K562 treated with DMSO at 1 percent for 48 hours (cell line): Measurements from ENCODE around the gene SPAG7. TPM values are rescaled to one million over a fixed set of nuclear protein-coding genes. Genes with fewer than 3 reads are reported as not detected.

ENCODE experiments used
- total RNA-seq: library from RNA; unstranded; fragments of 300-600 nt; gene quantifications from 2 replicates; pipeline ENCODE4 v1.2.3, GENCODE V29; 2022; ENCODE audit warnings: low replicate concordance; ENCODE audit errors: extremely low read depth

Gene SPAG7
- total RNA-seq = not detected in 2 replicates

DNA sequence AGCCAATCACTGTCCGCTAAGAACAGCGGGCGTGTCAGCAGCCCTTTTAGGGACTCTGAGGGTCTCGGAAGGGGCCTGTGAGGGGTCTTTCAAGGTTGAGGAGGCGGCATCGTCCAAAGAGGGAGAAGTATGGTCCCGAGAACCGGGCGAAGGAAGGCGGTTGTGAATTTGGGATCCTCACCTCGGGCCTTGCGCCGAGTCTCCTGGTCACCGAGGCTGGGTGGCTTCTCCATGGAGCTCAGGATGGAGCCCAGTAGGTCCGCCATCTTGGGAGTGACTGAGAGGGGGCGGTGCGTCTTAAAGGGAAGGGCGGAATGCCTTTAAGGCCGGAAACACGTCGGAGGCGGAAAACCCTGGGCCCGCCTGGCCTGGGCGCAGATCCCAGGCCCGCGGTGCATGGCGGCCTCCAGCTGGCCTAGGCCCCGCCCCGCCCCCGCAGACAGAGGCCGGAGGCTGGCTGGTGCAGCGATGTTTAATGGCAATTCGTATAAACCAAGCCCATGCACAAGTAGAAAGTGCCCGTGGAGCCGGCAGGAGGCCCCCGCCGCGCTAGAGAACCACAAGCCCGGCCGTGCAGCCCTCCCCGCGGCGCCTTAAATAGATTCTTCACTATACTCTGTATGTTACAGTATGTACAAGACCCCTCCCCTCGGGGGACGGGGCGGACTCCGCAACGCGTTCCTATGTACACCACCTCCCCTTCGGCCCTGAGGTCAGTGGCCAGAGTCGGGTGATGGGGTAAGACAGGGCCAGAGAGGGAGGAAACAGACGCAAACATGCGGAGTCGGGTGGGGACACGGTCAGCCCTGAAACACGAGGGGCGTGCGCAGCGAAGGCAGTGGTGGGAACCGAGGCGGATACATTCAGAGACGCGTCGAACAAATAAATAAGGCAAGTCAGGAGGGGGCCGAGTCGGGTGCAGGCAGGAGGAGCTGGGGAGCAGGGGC, at the start of gene SPAG7:
SPAG7 (minus strand) TSS at position 279 of the 947 bp plus-strand sequence; CDS start at position 266, 13 bp downstream.

DNA sequence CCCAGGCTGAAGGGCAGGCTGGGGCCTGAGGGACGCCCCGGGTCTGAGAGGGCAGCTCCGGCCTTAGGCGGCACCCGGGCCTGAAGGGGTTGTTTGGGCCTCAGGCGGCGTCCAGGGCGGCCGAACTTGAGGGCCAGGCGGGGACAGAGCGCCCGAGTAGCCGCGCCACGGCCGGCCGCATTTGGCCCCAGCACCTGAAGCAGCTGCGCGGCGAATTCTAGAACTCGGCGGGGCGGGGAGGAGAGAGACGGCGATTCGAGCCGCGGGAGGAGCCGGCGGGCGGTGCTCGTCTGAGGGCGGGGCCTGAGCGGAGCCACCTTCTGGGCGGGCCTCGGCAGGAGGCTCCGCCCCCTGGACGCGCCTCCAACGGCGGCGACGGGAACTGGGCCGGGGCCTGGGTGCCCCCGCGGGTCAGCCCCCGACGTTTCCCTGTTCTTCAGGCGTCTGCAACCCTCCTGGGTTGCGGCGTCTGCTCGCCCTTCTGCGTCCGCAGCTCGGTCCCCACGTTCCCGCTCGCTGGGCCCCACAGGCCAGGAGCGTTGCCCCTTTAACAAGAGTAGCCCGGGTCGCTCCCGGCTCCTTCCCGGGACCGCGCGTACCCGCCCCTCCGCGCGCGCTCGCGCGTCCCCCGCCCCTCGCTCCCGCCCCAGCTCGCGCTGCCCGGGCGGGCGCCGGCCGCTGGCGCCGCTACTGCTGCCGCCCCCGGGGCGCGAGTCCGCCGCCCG, 29.8 kb upstream of the SPAG7 start, which contains the start of the genes INCA1 and KIF1C:
INCA1 (minus strand) TSS at position 221 of the 725 bp plus-strand sequence. CDS start 3,085 bp downstream, outside the sequence.
KIF1C (plus strand) TSS at position 649 of the 725 bp plus-strand sequence. CDS start 2,297 bp downstream, outside the sequence.

GRCh38 chr17:4986951-4987766, 19.5 kb upstream of the SPAG7 start, which contains the start of gene CAMTA2:
CAMTA2 (minus strand) TSS chr17:4987675; CDS start chr17:4986222, 1,453 bp downstream.

GRCh38 chr17:4950746-4951204, 16.8 kb downstream of the SPAG7 start, which contains the start of gene ENO3:
ENO3 (plus strand) TSS chr17:4951119; CDS start chr17:4951830, 711 bp downstream.

DNA sequence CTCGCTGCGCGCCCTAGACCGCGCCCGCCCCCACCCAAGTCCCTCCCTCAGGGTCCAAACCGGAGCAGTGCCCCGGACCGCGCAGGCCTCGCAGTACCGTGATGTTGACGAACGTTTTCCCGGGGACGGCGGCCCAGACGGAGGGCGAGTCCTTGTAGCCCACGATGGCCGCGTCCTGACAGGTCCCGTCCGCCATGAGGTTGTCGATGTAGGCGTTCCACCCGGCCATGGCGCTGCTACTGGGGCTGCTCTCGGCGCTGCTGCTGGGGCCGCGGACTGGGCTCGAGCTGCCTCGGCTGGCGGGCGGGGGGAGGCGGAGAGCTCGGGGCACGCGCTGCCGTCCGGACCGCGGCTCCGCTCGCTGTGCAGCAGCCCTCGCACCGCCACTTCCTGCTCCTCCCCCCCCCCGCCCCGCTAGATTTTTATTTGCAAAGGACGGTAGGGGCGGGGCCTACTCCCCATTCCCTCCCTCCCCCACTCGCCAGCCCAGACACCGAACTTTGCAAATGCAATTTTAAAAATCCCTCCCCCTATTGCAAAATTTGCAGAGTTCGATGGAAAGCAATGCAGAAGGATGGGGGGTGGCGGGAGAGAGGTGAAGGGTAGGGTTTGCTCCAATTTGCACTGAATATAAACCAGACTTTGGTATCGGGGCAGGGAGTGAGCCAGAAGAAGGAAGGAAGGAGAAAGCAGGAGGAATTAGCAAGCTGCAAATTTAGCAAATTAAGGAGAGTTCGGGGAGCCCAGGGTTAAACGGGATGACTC, 19.3 kb downstream of the SPAG7 start, which contains the start of gene PFN1:
PFN1 (minus strand) TSS at position 365 of the 765 bp plus-strand sequence; CDS start at position 229, 136 bp downstream.

GRCh38 chr17:4939796-4940554, 27.6 kb downstream of the SPAG7 start, which contains the start of the genes RNF167 and SLC25A11:
RNF167 (plus strand) TSS chr17:4940268; CDS start chr17:4940910, 642 bp downstream.
SLC25A11 (minus strand) TSS chr17:4940046; CDS start chr17:4939910, 136 bp downstream.

DNA sequence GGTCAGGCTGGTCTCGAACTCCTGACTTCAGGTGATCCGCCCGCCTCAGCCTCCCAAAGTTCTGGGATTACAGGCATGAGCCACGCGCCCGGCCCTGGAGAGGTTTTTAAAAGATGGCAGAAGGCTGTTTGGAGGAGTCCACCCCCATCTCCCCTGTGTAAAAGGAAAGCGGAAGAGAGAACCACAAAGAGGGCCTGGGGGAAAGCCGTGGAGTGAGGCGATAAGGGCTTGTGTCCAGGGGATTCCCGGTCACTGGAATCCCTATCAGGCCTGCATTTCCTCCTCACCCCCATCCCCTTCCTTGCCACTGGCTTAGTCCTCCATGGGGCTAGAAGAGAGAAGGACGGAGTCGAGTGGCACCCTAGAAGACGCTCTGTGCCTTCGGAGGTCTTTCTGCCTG, 35.7 kb downstream of the SPAG7 start, which contains the start of gene GP1BA:
GP1BA (plus strand) TSS at position 315 of the 400 bp plus-strand sequence. CDS start 328 bp downstream, outside the sequence.

Other genes starting within 250 kb of the SPAG7 start
- not detected in 2 replicates for gene MED11, start 236.4 kb downstream of the SPAG7 start, total RNA-seq
- not detected in 2 replicates for gene ZMYND15, start 228.0 kb downstream of the SPAG7 start, total RNA-seq
- not detected in 2 replicates for gene CXCL16, start 227.9 kb downstream of the SPAG7 start, total RNA-seq
- gene TM4SF5, start 195.9 kb downstream of the SPAG7 start, total RNA-seq = not detected in 2 replicates
- gene VMO1, start 181.5 kb downstream of the SPAG7 start, total RNA-seq = not detected in 2 replicates
- not detected in 2 replicates for gene GLTPD2, start 178.9 kb downstream of the SPAG7 start, total RNA-seq
- gene PSMB6, start 171.7 kb downstream of the SPAG7 start, total RNA-seq = not detected in 2 replicates
- gene PLD2, start 160.7 kb downstream of the SPAG7 start, total RNA-seq = not detected in 2 replicates
- not detected in 2 replicates for gene MINK1, start 134.5 kb downstream of the SPAG7 start, total RNA-seq
- gene C17orf107, start 68.3 kb downstream of the SPAG7 start, total RNA-seq = not detected in 2 replicates
- not detected in 2 replicates for gene CHRNE, start 64.7 kb downstream of the SPAG7 start, total RNA-seq
- not detected in 2 replicates for gene GP1BA, start 35.5 kb downstream of the SPAG7 start, total RNA-seq
- gene SLC25A11, start 27.8 kb downstream of the SPAG7 start, total RNA-seq = not detected in 2 replicates
- not detected in 2 replicates for gene RNF167, start 27.5 kb downstream of the SPAG7 start, total RNA-seq
- not detected in 2 replicates for gene PFN1, start 19.3 kb downstream of the SPAG7 start, total RNA-seq
- gene ENO3, start 16.7 kb downstream of the SPAG7 start, total RNA-seq = not detected in 2 replicates
- not detected in 2 replicates for gene CAMTA2, start 19.9 kb upstream of the SPAG7 start, total RNA-seq
- gene INCA1, start 29.7 kb upstream of the SPAG7 start, total RNA-seq = not detected in 2 replicates
- gene KIF1C, start 30.1 kb upstream of the SPAG7 start, total RNA-seq = not detected in 2 replicates
- not detected in 2 replicates for gene SLC52A1, start 67.6 kb upstream of the SPAG7 start, total RNA-seq
- gene ZFP3, start 110.7 kb upstream of the SPAG7 start, total RNA-seq = not detected in 2 replicates
- gene ZNF232, start 144.1 kb upstream of the SPAG7 start, total RNA-seq = not detected in 2 replicates
- not detected in 2 replicates for gene USP6, start 148.2 kb upstream of the SPAG7 start, total RNA-seq
- gene ZNF594, start 224.1 kb upstream of the SPAG7 start, total RNA-seq = not detected in 2 replicates